Smooth muscle cell (in vitro differentiated cells): Measurements from ENCODE around the gene TMEM127. TPM values are rescaled to one million over a fixed set of nuclear protein-coding genes. Genes with fewer than 3 reads are reported as not detected.
"Not testable (repeated sequence)": the region's sequence is repeated elsewhere in the genome, so short reads cannot be mapped to it uniquely, and the experiment has no call there.

Experiments used
- DNase-seq: peaks from one replicate; lab custom pipeline; 2025; ENCODE audit not compliant: unreplicated experiment; lab: John Stamatoyannopoulos, UW
- H2AFZ ChIP-seq: fragments of 200-600 bp; sonication (generic); 2 replicates; pipeline ENCODE4 v1.6.0; 2016; ENCODE audit warnings: antibody characterized with exemption, low read depth, mild to moderate bottlenecking
- H3F3A ChIP-seq: fragments of 200-600 bp; sonication (generic); 2 replicates; pipeline ENCODE4 v1.6.0; 2017; ENCODE audit warnings: antibody characterized with exemption, low read depth
- H3K27ac ChIP-seq: fragments of 200-600 bp; sonication (generic); 2 replicates; pipeline ENCODE4 v1.5.1; 2016; ENCODE audit warnings: low read depth, mild to moderate bottlenecking
- H3K27me3 ChIP-seq: fragments of 200-600 bp; sonication (generic); 2 replicates; pipeline ENCODE4 v1.6.1; 2016; ENCODE audit warnings: low read depth, mild to moderate bottlenecking
- H3K36me3 ChIP-seq: fragments of 200-600 bp; sonication (generic); 2 replicates; pipeline ENCODE4 v1.5.1; 2016; ENCODE audit warnings: low read depth
- H3K4me1 ChIP-seq: fragments of 200-600 bp; sonication (generic); 2 replicates; pipeline ENCODE4 v1.5.1; 2016; ENCODE audit warnings: low read depth
- H3K4me2 ChIP-seq: fragments of 200-600 bp; sonication (generic); 2 replicates; pipeline ENCODE4 v1.6.0; 2016; ENCODE audit warnings: mild to moderate bottlenecking
- H3K4me3 ChIP-seq: fragments of 200-600 bp; sonication (generic); 2 replicates; pipeline ENCODE4 v1.5.1; 2016; ENCODE audit warnings: mild to moderate bottlenecking
- H3K79me2 ChIP-seq: fragments of 200-600 bp; sonication (generic); 2 replicates; pipeline ENCODE4 v1.6.0; 2016; ENCODE audit warnings: low read depth, mild to moderate bottlenecking
- H3K9ac ChIP-seq: fragments of 200-600 bp; sonication (generic); 2 replicates; pipeline ENCODE4 v1.6.0; 2016; ENCODE audit warnings: low read depth
- H3K9me3 ChIP-seq: fragments of 200-600 bp; sonication (generic); replicated peaks from 2 replicates; pipeline ENCODE4 v1.5.1; 2016; ENCODE audit warnings: low read depth
- H4K20me1 ChIP-seq: fragments of 200-600 bp; sonication (generic); 2 replicates; pipeline ENCODE4 v1.6.0; 2016; ENCODE audit warnings: low read depth
- WGBS: methylation state at CpG from one replicate; pipeline ENCODE4 v1.1.7; 2016; ENCODE audit warnings: low lambda C conversion rate; 5-methylcytosine and 5-hydroxymethylcytosine counted together
- polyA plus RNA-seq: library from polyadenylated mRNA; unstranded; fragments of >200 nt; fragmentation: Nextera tagmentation; extraction: Ambion mirVana; gene quantifications from 2 replicates; pipeline ENCODE4 v1.2.1, GENCODE V29; 2016
- total RNA-seq: library from RNA; depleted of rRNA; stranded (reverse); fragments of >200 nt; gene quantifications from 2 replicates; pipeline ENCODE4 v1.2.3, GENCODE V29; 2014
- TF ChIP-seq, protein P1 (sequence below): fragments of 200-600 bp; sonication (generic); IDR thresholded peaks from 2 replicates; pipeline ENCODE4 v1.5.1; 2017; ENCODE audit warnings: borderline replicate concordance, mild to moderate bottlenecking, antibody characterized with exemption; ENCODE audit not compliant: insufficient read depth, poor library complexity, severe bottlenecking

Gene TMEM127
- total and polyA plus RNA-seq, 2 experiments from 2014 or later, result 21.9 to 31.8 TPM

DNA sequence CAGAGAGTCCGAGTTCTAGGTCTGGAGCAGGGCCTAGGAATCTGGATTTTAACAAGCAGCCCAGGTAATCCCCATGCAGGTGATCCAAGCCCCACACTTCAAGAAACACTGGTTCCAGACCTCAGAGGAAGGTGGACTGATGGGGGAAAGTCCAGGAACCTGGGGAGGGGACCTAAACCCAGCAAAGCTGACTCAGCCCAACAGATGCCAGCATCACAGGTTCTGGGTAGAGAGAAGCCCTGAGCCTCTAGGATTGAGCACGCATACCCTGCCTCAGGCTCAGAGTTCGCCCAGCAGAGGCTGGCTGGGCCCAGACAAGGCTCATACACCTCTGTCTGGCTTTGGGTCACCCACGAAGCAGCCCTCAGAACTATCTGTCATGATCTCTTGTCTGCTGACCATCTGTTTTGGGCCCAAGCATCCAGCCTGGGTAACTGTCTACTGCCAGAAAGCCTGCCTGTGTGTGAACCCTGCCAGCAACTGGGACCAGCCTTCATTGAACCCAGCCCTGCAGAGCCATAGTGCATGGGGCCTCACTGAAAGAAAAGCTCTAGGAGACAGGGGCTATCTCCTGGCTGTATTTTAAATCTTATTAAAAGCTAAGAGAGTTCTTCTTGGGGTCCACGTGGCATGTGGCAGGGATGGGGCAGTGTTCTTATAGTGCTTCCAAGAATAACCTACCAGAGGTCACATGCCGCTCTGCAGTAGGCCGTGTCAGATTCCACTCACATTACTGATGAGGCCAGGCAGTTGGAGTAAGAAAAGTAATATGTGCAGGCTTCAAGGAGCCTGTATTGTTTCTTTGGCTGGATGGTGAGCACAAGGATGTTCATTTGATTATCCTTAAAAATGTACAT is 7.4 kb downstream of the TMEM127 start:
- H3K27me3 ChIP-seq, result no peaks in the 10 kb centered on the region
- H3K4me1 ChIP-seq, result no peaks in the 10 kb centered on the region
- no peak overlapping the region for H3K27ac ChIP-seq
- no peak overlapping the region for H3K9ac ChIP-seq
- peaks cover 16% of the 10 kb centered on the region for H3F3A ChIP-seq
- peaks cover 53% of the 10 kb centered on the region for H4K20me1 ChIP-seq
- no peak overlapping the region for H3K4me3 ChIP-seq
- TF ChIP-seq, protein P1, sequence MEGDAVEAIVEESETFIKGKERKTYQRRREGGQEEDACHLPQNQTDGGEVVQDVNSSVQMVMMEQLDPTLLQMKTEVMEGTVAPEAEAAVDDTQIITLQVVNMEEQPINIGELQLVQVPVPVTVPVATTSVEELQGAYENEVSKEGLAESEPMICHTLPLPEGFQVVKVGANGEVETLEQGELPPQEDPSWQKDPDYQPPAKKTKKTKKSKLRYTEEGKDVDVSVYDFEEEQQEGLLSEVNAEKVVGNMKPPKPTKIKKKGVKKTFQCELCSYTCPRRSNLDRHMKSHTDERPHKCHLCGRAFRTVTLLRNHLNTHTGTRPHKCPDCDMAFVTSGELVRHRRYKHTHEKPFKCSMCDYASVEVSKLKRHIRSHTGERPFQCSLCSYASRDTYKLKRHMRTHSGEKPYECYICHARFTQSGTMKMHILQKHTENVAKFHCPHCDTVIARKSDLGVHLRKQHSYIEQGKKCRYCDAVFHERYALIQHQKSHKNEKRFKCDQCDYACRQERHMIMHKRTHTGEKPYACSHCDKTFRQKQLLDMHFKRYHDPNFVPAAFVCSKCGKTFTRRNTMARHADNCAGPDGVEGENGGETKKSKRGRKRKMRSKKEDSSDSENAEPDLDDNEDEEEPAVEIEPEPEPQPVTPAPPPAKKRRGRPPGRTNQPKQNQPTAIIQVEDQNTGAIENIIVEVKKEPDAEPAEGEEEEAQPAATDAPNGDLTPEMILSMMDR, result no peak
- WGBS, result 95% methylated on average over 7 of the region's 7 CpGs
- H3K79me2 ChIP-seq, result peaks cover 59% of the 10 kb centered on the region
- DNase-seq, result no peak
- no peak overlapping the region for H2AFZ ChIP-seq
- H3K9me3 ChIP-seq, result no peaks in the 10 kb centered on the region
- H3K36me3 ChIP-seq, result no peaks in the 10 kb centered on the region
- H3K4me2 ChIP-seq, result no peak overlapping the region

DNA sequence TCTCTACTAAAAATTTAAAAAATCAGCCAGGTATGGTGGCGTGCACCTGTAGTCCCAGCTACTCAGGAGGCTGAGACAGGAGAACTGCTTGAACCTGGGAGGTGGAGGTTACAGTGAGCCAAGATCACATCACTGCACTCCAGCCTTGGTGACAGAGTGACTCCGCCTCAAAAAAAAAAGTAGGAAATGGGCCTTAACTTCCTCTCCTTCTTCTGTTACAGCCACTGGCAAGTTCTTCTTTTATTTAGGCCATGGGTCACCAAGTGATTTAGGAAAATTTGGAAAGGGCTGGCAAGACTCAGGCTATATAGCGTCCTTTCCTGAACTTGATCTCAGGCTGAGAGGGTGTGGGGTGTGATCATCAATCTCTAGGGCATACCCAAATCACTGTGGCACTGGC is 8.1 kb downstream of the TMEM127 start:
- Histone ChIP-seq H3K79me2 (peaks cover 53% of the 10 kb centered on the region), H3F3A (peaks cover 16% of the 10 kb centered on the region), H4K20me1 (peaks cover 51% of the 10 kb centered on the region)
- H3K4me3 ChIP-seq, H3K9me3 ChIP-seq, H3K27ac ChIP-seq, H3K27me3 ChIP-seq, DNase-seq, H3K4me2 ChIP-seq, H3K4me1 ChIP-seq, H3K36me3 ChIP-seq, H3K9ac ChIP-seq, H2AFZ ChIP-seq: not testable (repeated sequence)
- 100% methylated on average over 3 of the region's 3 CpGs for WGBS

DNA sequence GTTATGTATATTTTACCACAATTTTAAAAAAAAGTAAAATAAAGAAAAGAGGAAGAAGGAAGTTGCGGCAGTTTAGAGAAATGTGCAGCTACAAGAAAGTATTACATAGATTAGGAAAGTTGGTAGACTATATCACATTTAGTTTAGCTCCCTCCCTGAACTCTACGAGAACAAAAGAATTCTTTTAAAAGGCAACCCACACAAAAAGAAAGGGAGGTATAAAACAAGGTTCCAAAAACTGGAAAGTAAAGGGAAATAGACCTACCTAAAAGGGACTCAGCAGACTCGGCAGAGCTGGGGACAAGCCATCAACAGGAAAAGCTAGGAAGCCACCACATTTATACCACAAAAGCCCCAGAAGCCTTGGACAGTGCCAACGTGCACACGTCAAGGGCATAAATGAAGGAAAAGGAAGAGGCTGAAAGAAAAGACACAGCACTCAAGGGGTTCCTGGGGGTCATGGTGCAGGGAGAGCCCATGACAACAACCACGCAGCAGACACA is 9.1 kb downstream of the TMEM127 start:
- H4K20me1 ChIP-seq, result peaks cover 49% of the 10 kb centered on the region
- H3F3A ChIP-seq, result peaks cover 14% of the 10 kb centered on the region
- peaks cover 42% of the 10 kb centered on the region for H3K79me2 ChIP-seq
- H3K4me1 ChIP-seq, result no peaks in the 10 kb centered on the region
- H3K27ac ChIP-seq, result no peak overlapping the region
- WGBS, result 97% methylated on average over 6 of the region's 6 CpGs
- no peaks in the 10 kb centered on the region for H3K9me3 ChIP-seq
- TF ChIP-seq, protein P1, result no peak
- H3K36me3 ChIP-seq, result no peaks in the 10 kb centered on the region
- DNase-seq, result no peak
- H3K4me3 ChIP-seq, result no peak overlapping the region
- H3K4me2 ChIP-seq, result no peak overlapping the region
- no peaks in the 10 kb centered on the region for H3K27me3 ChIP-seq
- H2AFZ ChIP-seq, result no peak overlapping the region
- no peak overlapping the region for H3K9ac ChIP-seq

DNA sequence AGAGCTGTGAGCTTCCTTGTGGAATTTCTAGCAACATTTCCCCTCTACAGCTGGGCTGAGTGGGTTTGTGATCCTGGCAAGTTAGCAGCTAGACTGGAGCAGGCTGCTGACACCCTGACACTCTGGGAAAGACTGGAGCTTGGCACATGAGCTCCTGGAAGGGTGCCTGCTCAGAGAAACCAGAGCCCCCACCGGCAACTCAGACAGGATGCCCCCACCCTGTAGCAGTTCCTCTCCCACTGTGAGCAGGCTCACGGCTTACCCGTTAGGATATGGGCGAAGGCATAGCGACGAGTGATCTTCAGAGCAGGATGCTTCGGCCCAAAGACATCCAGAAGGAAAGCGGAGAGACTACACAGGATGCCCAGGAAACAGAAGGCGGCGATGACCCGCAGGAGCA is 11.2 kb downstream of the TMEM127 start:
- WGBS, result 98% methylated on average over 11 of the region's 11 CpGs
- Histone ChIP-seq H2AFZ (no peak overlapping the region), H3F3A (peaks cover 7% of the 10 kb centered on the region), H3K36me3 (no peaks in the 10 kb centered on the region), H3K4me1 (no peaks in the 10 kb centered on the region), H3K79me2 (peaks cover 37% of the 10 kb centered on the region), H3K27me3 (no peaks in the 10 kb centered on the region), H3K9me3 (no peaks in the 10 kb centered on the region), H4K20me1 (peaks cover 29% of the 10 kb centered on the region), H3K9ac (no peak overlapping the region), H3K27ac (no peak overlapping the region), H3K4me3 (no peak overlapping the region), H3K4me2 (no peak overlapping the region)
- TF ChIP-seq, protein P1, result no peak
- DNase-seq, result no peak
